Caco-2 (cell line): ENCODE measurements around the gene AMPD2. TPM values are rescaled to one million over a fixed set of nuclear protein-coding genes. Genes with fewer than 3 reads are reported as not detected.

ENCODE experiments used
- BruUV-seq: library from RNA; stranded (reverse); fragments of 400-500 nt; replicated peaks from 2 replicates; lab custom pipeline; 2021; lab: Mats Ljungman, UMichigan
- CTCF ChIA-PET: fragments of 300-600 bp; sonication (Branson Sonifier 250); formaldehyde crosslinking; loops from one replicate; lab custom pipeline; 2022; ENCODE audit warnings: antibody characterized with exemption; lab: Charles Lee
- POLR2A ChIA-PET: fragments of 300-600 bp; sonication (Branson Sonifier 250); formaldehyde crosslinking; loops from one replicate; lab custom pipeline; 2022; ENCODE audit warnings: antibody characterized with exemption; lab: Charles Lee
- DNase-seq, 2 experiments: peaks; one replicate each; pipeline versions ENCODE4 v3.0.0 to v3.0.0-alpha.2; 2020 to 2022
- H3K27me3 ChIP-seq: replicated peaks from 2 replicates; pipeline ENCODE4 v1.6.0; 2011; ENCODE audit warnings: low read length; ENCODE audit not compliant: control insufficient read depth, insufficient read depth
- H3K36me3 ChIP-seq: 2 replicates; pipeline ENCODE4 v1.5.1; 2011; ENCODE audit warnings: low read length; ENCODE audit not compliant: control insufficient read depth, insufficient read depth
- H3K4me1 ChIP-seq: fragments of 250-450 bp; sonication (Bioruptor Pico); 2 replicates; pipeline ENCODE4 v1.5.1; 2020; ENCODE audit warnings: mild to moderate bottlenecking
- H3K4me3 ChIP-seq: 2 replicates; pipeline ENCODE4 v1.5.1; 2011; ENCODE audit warnings: low read depth, mild to moderate bottlenecking, control low read depth, low read length
- H3K9me3 ChIP-seq: fragments of 250-450 bp; sonication (Bioruptor Pico); 2 replicates; pipeline ENCODE4 v1.5.1; 2020; ENCODE audit warnings: mild to moderate bottlenecking, moderate library complexity
- H3K27ac Mint-ChIP-seq: one replicate; pipeline ENCODE4 v1.8.0; 2022; ENCODE audit warnings: mixed read lengths; ENCODE audit not compliant: unreplicated experiment
- H3K27me3 Mint-ChIP-seq: one replicate; pipeline ENCODE4 v1.8.0; 2022; ENCODE audit warnings: mixed read lengths; ENCODE audit not compliant: insufficient read depth, unreplicated experiment
- H3K36me3 Mint-ChIP-seq: one replicate; pipeline ENCODE4 v1.8.0; 2022; ENCODE audit warnings: mild to moderate bottlenecking, mixed read lengths; ENCODE audit not compliant: insufficient read depth, unreplicated experiment
- H3K4me1 Mint-ChIP-seq: one replicate; pipeline ENCODE4 v1.8.0; 2022; ENCODE audit warnings: low read depth, mixed read lengths; ENCODE audit not compliant: unreplicated experiment
- H3K4me3 Mint-ChIP-seq: one replicate; pipeline ENCODE4 v1.8.0; 2022; ENCODE audit warnings: mild to moderate bottlenecking, moderate library complexity, mixed read lengths; ENCODE audit not compliant: unreplicated experiment
- H3K9me3 Mint-ChIP-seq: one replicate; pipeline ENCODE4 v1.8.0; 2022; ENCODE audit warnings: mixed read lengths; ENCODE audit not compliant: unreplicated experiment
- CTCF ChIP-seq, 2 experiments: fragments of 200-600 bp in 1 of 2; IDR thresholded peaks; 1 replicate in 1 of 2; 2 replicates in 1 of 2; pipeline versions ENCODE4 v1.5.1 to v1.8.0; 2011 to 2022; ENCODE audit warnings: antibody characterized with exemption in 1 of 2, control low read depth in 1 of 2, inconsistent platforms in 1 of 2, low read depth in 1 of 2, low read length in 1 of 2, mild to moderate bottlenecking in 1 of 2, moderate library complexity in 1 of 2; ENCODE audit not compliant: insufficient read depth in 1 of 2, severe bottlenecking in 1 of 2, unreplicated experiment in 1 of 2
- intact Hi-C: fragments of 100-400 bp; cut with micrococcal nuclease; formaldehyde crosslinking; loops from one replicate; pipeline ENCODE4 v1.10.0; 2022; ENCODE audit not compliant: unreplicated experiment
- total RNA-seq: library from RNA; stranded (reverse); gene quantifications from 2 replicates; pipeline ENCODE4 v1.2.3, GENCODE V29; 2022

The AMPD2 gene
- total RNA-seq, 1 experiment from 2014 or later, result 40.3 TPM

DNA sequence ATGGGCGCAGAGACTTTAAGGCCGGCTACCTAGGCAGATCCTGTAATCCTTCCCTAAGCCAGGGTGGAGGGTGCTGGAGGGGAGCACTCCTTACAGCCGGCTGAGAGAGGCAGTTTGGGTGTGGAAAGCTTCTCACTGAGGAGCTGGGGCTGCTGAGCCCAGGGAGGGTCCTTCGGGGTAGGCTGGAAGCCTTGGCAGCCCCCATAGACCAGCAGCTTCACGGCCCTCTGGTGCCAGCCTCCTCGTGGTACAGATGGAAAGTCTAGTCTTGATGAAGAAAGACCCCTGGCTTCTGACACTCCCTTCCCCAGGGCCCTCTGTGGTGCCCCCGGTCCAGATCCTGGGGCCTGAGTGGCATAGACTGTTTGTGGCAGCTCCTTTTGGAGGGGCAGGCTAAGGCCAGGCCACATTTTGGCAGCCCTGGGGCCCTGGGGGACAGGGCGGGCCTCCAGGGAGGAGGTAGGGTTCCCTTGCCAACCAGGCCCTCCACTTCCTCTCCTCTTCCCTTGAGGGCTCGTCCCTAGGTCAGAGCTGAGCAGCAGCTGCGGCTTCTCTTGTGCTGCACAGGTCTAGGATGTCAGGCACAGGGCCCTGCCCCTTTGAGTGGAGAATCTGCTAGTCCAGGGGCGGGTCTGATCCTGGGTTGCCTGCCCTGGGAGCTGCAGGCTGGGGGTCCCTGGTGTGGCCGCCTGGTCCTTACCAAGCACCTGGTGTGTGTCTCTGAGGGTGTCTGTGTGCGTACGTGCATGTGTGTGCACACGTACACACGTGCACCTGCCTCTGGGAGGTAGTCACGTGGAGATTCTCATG, 4.8 kb downstream of the AMPD2 start:
- no peaks in the 10 kb centered on the region for H3K27me3 Mint-ChIP-seq
- DNase-seq, result no peak
- H3K4me1 Mint-ChIP-seq, result no peaks in the 10 kb centered on the region
- CTCF ChIA-PET, result no interaction called here
- intact Hi-C loops, result no loop called here
- no peak overlapping the region for H3K27ac Mint-ChIP-seq
- H3K4me3 ChIP-seq, result no peak overlapping the region
- H3K4me3 Mint-ChIP-seq, result no peak overlapping the region
- H3K27me3 ChIP-seq, result no peaks in the 10 kb centered on the region
- H3K9me3 Mint-ChIP-seq, result no peaks in the 10 kb centered on the region
- H3K4me1 ChIP-seq, result no peaks in the 10 kb centered on the region
- H3K9me3 ChIP-seq, result no peaks in the 10 kb centered on the region
- no TSS peak for BruUV-seq
- no peaks in the 10 kb centered on the region for H3K36me3 ChIP-seq
- POLR2A ChIA-PET, result no interaction called here
- no peak for TF ChIP-seq CTCF (IDR thresholded peaks at IDR 0.05; ENCODE audit: insufficient read depth in 1 of 2, low read depth in 1 of 2, low read length in 1 of 2, severe bottlenecking in 1 of 2, unreplicated experiment in 1 of 2)
- peaks cover 15% of the 10 kb centered on the region for H3K36me3 Mint-ChIP-seq

DNA sequence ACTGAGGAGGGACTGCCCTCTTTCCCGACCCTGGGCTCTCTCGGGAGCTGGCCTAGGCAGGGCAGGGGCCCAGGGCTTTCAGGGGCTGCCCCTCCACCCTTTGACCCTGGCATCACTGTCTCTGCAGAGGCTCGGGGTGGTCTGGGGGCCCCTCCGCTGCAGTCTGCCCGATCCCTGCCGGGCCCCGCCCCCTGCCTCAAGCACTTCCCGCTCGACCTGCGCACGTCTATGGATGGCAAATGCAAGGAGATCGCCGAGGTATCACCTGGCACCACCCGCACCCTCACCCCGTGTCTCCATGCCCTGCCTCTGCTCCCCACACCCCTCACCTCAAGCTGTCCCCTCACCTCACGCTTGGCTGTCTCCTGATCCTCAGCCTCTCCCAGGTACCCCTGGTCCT, 5.5 kb downstream of the AMPD2 start:
- H3K36me3 Mint-ChIP-seq, result peaks cover 7% of the 10 kb centered on the region
- POLR2A ChIA-PET, result no interaction called here
- no peaks in the 10 kb centered on the region for H3K27me3 Mint-ChIP-seq
- Histone ChIP-seq H3K4me1 (no peaks in the 10 kb centered on the region), H3K27me3 (no peaks in the 10 kb centered on the region), H3K4me3 (no peak overlapping the region), H3K36me3 (no peaks in the 10 kb centered on the region), H3K9me3 (no peaks in the 10 kb centered on the region)
- H3K4me1 Mint-ChIP-seq, result no peaks in the 10 kb centered on the region
- H3K4me3 Mint-ChIP-seq, result no peak overlapping the region
- TF ChIP-seq CTCF (IDR thresholded peaks at IDR 0.05; ENCODE audit: insufficient read depth in 1 of 2, low read depth in 1 of 2, low read length in 1 of 2, severe bottlenecking in 1 of 2, unreplicated experiment in 1 of 2), result no peak
- no TSS peak for BruUV-seq
- DNase-seq, result no peak
- CTCF ChIA-PET, result interaction anchor here (1.2 kb wide), 1 partner anchor 79 kb away, joined by 3 read pairs; no protein-coding TSS in a partner anchor
- intact Hi-C loops, result no loop called here
- H3K9me3 Mint-ChIP-seq, result no peaks in the 10 kb centered on the region
- no peak overlapping the region for H3K27ac Mint-ChIP-seq

- TF ChIP-seq CTCF (IDR thresholded peaks at IDR 0.05; ENCODE audit: insufficient read depth in 1 of 2, low read depth in 1 of 2, low read length in 1 of 2, severe bottlenecking in 1 of 2, unreplicated experiment in 1 of 2), result no peak
- H3K4me3 ChIP-seq, result no peak overlapping the region
- POLR2A ChIA-PET, result no interaction called here
- no peaks in the 10 kb centered on the region for H3K27me3 ChIP-seq
- Mint-ChIP-seq H3K27ac (no peak overlapping the region), H3K4me1 (no peaks in the 10 kb centered on the region), H3K4me3 (no peak overlapping the region), H3K9me3 (no peaks in the 10 kb centered on the region), H3K36me3 (peaks cover 2% of the 10 kb centered on the region), H3K27me3 (no peaks in the 10 kb centered on the region)
- H3K4me1 ChIP-seq, result no peaks in the 10 kb centered on the region
- H3K36me3 ChIP-seq, result no peaks in the 10 kb centered on the region
- intact Hi-C loops, result no loop called here
- no peak for DNase-seq
- no peaks in the 10 kb centered on the region for H3K9me3 ChIP-seq
- BruUV-seq, result no TSS peak
- CTCF ChIA-PET, result interaction anchor here (1.2 kb wide), 1 partner anchor 80 kb away, joined by 3 read pairs; no protein-coding TSS in a partner anchor
These were observed 6.2 kb downstream of the AMPD2 start for GRCh38 chr1:109625601-109626560.
